Thyroid gland (tissue), 4 donors: ENCODE results near the gene AGBL4.

ENCODE experiments used
- POLR2A ChIP-seq, 2 donors: fragments of 450-650 bp; IDR thresholded peaks; one replicate each; pipeline ENCODE4 v1.6.1; 2017; ENCODE audit warnings: antibody characterized with exemption in 2 of 2, mild to moderate bottlenecking in 2 of 2, moderate library complexity in 1 of 2
- TF ChIP-seq, protein P1 (sequence below), 6 experiments: fragments of 200-600 bp in 3 of 6; fragments of 450-650 bp in 3 of 6; sonication (generic) in 3 of 6; IDR thresholded peaks; one replicate each; pipeline ENCODE4 v1.5.1; 2016 to 2019; ENCODE audit warnings: antibody characterized with exemption in 6 of 6, mild to moderate bottlenecking in 2 of 6, inconsistent platforms in 1 of 6, moderate library complexity in 1 of 6

DNA sequence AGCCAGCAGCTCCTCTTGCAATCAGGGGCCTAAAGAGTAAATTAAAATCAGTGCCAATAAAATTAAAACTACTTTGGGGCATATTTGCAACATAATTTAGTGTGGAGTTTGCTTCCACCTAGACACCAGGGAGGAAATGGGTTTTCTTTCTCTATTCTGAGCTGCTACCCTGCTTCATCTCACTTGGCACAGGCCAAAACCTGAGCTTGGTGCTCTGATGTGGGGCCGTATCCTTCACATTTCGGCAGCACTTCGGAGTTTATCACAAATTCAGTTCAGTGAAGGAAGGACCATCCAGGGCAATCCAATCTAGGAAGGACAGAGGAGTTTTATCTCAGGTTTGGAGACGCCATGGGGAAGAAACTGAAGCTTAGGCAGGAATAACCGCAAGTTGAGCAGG is 1428.1 kb downstream of the AGBL4 start:
- TF ChIP-seq, protein P1, sequence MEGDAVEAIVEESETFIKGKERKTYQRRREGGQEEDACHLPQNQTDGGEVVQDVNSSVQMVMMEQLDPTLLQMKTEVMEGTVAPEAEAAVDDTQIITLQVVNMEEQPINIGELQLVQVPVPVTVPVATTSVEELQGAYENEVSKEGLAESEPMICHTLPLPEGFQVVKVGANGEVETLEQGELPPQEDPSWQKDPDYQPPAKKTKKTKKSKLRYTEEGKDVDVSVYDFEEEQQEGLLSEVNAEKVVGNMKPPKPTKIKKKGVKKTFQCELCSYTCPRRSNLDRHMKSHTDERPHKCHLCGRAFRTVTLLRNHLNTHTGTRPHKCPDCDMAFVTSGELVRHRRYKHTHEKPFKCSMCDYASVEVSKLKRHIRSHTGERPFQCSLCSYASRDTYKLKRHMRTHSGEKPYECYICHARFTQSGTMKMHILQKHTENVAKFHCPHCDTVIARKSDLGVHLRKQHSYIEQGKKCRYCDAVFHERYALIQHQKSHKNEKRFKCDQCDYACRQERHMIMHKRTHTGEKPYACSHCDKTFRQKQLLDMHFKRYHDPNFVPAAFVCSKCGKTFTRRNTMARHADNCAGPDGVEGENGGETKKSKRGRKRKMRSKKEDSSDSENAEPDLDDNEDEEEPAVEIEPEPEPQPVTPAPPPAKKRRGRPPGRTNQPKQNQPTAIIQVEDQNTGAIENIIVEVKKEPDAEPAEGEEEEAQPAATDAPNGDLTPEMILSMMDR (IDR thresholded peaks at IDR 0.05): no peak
- TF ChIP-seq POLR2A (IDR thresholded peaks at IDR 0.05): no peak
